Stimulated activated CD8-positive, alpha-beta memory T cell treated with anti-CD3 and anti-CD28 coated beads, Interleukin-7, amount 100 ng/mL, for 4 hours (primary cell): Measurements from ENCODE around the gene BRPF3.

Experiments used
- DNase-seq, 2 donors: peaks; one replicate each; pipeline ENCODE4 v3.0.0-alpha.2; 2020; ENCODE audit warnings: low read depth in 2 of 2

BRPF3 gene

GRCh38 chr6:36268478-36269275, 72.1 kb downstream of the BRPF3 start:
- DNase-seq, result no peak

- no peak for DNase-seq
These were observed 73.5 kb downstream of the BRPF3 start, which contains the start of gene PNPLA1 for GRCh38 chr6:36269834-36270705. TSS of gene PNPLA1 (plus strand) at chr6:36270060. CDS start at chr6:36270460, 400 bp downstream.

GRCh38 chr6:36272234-36272633, 75.7 kb downstream of the BRPF3 start:
- no peak for DNase-seq

- no peak for DNase-seq
These were observed 76.5 kb downstream of the BRPF3 start for GRCh38 chr6:36273067-36273466.

- DNase-seq, result no peak
These were observed 77.4 kb downstream of the BRPF3 start for GRCh38 chr6:36273802-36274514.

GRCh38 chr6:36276581-36277536, 80.3 kb downstream of the BRPF3 start:
- no peak for DNase-seq

- DNase-seq, result no peak
These were observed 81.5 kb downstream of the BRPF3 start for GRCh38 chr6:36277946-36278470.

GRCh38 chr6:36280467-36280866, 83.9 kb downstream of the BRPF3 start:
- no peak for DNase-seq

- no peak for DNase-seq
These were observed 84.4 kb downstream of the BRPF3 start for GRCh38 chr6:36280983-36281382.
